Kidney (tissue), 14 donors: ENCODE data around the gene EIF4E1B. TPM values are rescaled to one million over a fixed set of nuclear protein-coding genes. Genes with fewer than 3 reads are reported as not detected.

Source experiments
- DNase-seq, 5 donors: peaks; one replicate each; pipeline ENCODE4 v3.0.0-alpha.2; 2013 to 2020
- FAIRE-seq: peaks from 2 replicates; lab custom pipeline; 2012; peaks lifted over from hg19 to GRCh38; lab: Jason Lieb, UNC
- H3K27ac ChIP-seq, 2 donors: one replicate each; pipeline ENCODE4 v1.7.0; 2013; ENCODE audit warnings: low read depth in 2 of 2, low read length in 2 of 2, inconsistent platforms in 1 of 2
- H3K27me3 ChIP-seq: one replicate; pipeline ENCODE4 v1.7.1; 2013; ENCODE audit warnings: low read length, inconsistent platforms; ENCODE audit not compliant: control insufficient read depth, insufficient read depth
- H3K36me3 ChIP-seq, 3 donors: one replicate each; pipeline versions ENCODE4 v1.7.0 to v1.7.1; 2013; ENCODE audit warnings: low read length in 3 of 3, control low read depth in 1 of 3, inconsistent platforms in 1 of 3; ENCODE audit not compliant: insufficient read depth in 3 of 3, control insufficient read depth in 2 of 3
- H3K4me1 ChIP-seq, 3 donors: one replicate each; pipeline versions ENCODE4 v1.7.0 to v1.7.1; 2013; ENCODE audit warnings: low read length in 3 of 3, inconsistent platforms in 1 of 3, low read depth in 1 of 3; ENCODE audit not compliant: control insufficient read depth in 2 of 3, insufficient read depth in 2 of 3
- H3K4me3 ChIP-seq, 3 donors: one replicate each; pipeline versions ENCODE4 v1.7.0 to v1.8.1; 2013; ENCODE audit warnings: low read length in 3 of 3, control low read depth in 1 of 3, inconsistent platforms in 1 of 3
- H3K9ac ChIP-seq, 3 donors: one replicate each; pipeline versions ENCODE4 v1.7.0 to v1.7.1; 2013; ENCODE audit warnings: low read length in 3 of 3, control low read depth in 1 of 3, inconsistent platforms in 1 of 3
- H3K9me3 ChIP-seq, 3 donors: one replicate each; pipeline versions ENCODE4 v1.7.0 to v1.7.1; 2013; ENCODE audit warnings: low read length in 3 of 3, control low read depth in 1 of 3, inconsistent platforms in 1 of 3; ENCODE audit not compliant: control insufficient read depth in 2 of 3, insufficient read depth in 1 of 3
- CTCF ChIP-seq: IDR thresholded peaks from 3 replicates; pipeline ENCODE4 v1.5.1; 2012; ENCODE audit warnings: mild to moderate bottlenecking, moderate library complexity, borderline replicate concordance; ENCODE audit not compliant: insufficient read depth; ENCODE audit errors: extremely low read depth
- intact Hi-C: fragments of 100-400 bp; cut with DNase I; formaldehyde crosslinking; loops from one replicate; pipeline ENCODE4 v1.11.1; 2022
- polyA plus RNA-seq: library from polyadenylated mRNA; stranded (reverse); fragments of 350-450 nt; fragmentation: Illumina TruSeq; extraction: RNeasy Lipid Tissue Mini Kit (QIAGEN cat#74804); gene quantifications from one replicate; pipeline ENCODE4 v1.2.3, GENCODE V29; 2014; ENCODE audit warnings: low read depth, low replicate concordance; ENCODE audit not compliant: insufficient read depth
- total RNA-seq: library from RNA; stranded (reverse); fragmentation: NEBNext Ultra II Directional; extraction: Animal tissue kit (Norgen Biotek cat#: 25700); gene quantifications from one replicate; pipeline ENCODE4 v1.2.1, GENCODE V29; 2021
- donor health status: control.
- donor health status: control.
- donor health status: control.
- donor health status: control.
- donor health status: control.
- donor health status: DM: yes; HTN: yes; CAD: no.
- donor health status: Normal renal cell carcinoma (clear cell type).

The EIF4E1B gene
- total and polyA plus RNA-seq, 2 donors from 2014 or later, result not detected

- no peak for DNase-seq
- Histone ChIP-seq H3K9ac (no peak overlapping the region), H3K27me3 (no peaks in the 10 kb centered on the region), H3K9me3 (no peaks in the 10 kb centered on the region), H3K27ac (no peak overlapping the region), H3K4me3 (no peak overlapping the region), H3K4me1 (peaks cover 0 to 8% (median 5%) of the 10 kb centered on the region in 3 donors), H3K36me3 (peaks cover 0 to 5% (median 2%) of the 10 kb centered on the region in 3 donors)
- intact Hi-C loops, result no loop called here
- TF ChIP-seq CTCF, result no peak
- no peak for FAIRE-seq
Measured at GRCh38 chr5:176652136-176652535, 21.7 kb downstream of the EIF4E1B start.

- Histone ChIP-seq H3K9me3 (no peaks in the 10 kb centered on the region), H3K9ac (no peak overlapping the region), H3K4me3 (no peak overlapping the region), H3K4me1 (peaks cover 0 to 5% (median 0%) of the 10 kb centered on the region in 3 donors), H3K27me3 (no peaks in the 10 kb centered on the region), H3K27ac (no peak overlapping the region), H3K36me3 (peaks cover 0 to 5% (median 2%) of the 10 kb centered on the region in 3 donors)
- intact Hi-C loops, result no loop called here
- no peak for TF ChIP-seq CTCF
- FAIRE-seq, result no peak
- DNase-seq, result no peak
Measured at GRCh38 chr5:176653401-176654385, 23.2 kb downstream of the EIF4E1B start.

- H3K4me1 ChIP-seq, result peaks cover 0 to 6% (median 0%) of the 10 kb centered on the region in 3 donors
- H3K4me3 ChIP-seq, result no peak overlapping the region
- H3K36me3 ChIP-seq, result peaks cover 0 to 5% (median 2%) of the 10 kb centered on the region in 3 donors
- intact Hi-C loops, result no loop called here
- DNase-seq (no peak), FAIRE-seq (no peak)
- H3K27ac ChIP-seq, result no peak overlapping the region
- no peaks in the 10 kb centered on the region for H3K27me3 ChIP-seq
- no peak for TF ChIP-seq CTCF
- H3K9me3 ChIP-seq, result no peaks in the 10 kb centered on the region
- H3K9ac ChIP-seq, result no peak overlapping the region
Measured at GRCh38 chr5:176654856-176655255, 24.4 kb downstream of the EIF4E1B start.
